ENCODE results near the gene ALDH1A2. TPM values are rescaled to one million over a fixed set of nuclear protein-coding genes. Genes with fewer than 3 reads are reported as not detected.

The ALDH1A2 gene
- total RNA-seq, 1 donor from 2014 or later = 2.9 TPM

- DNase-seq (ENCODE audit: low read depth) = no peak
Observed at GRCh38 chr15:57910672-57911071, 154.8 kb downstream of the ALDH1A2 start.

GRCh38 chr15:57909388-57909787 is 156.1 kb downstream of the ALDH1A2 start:
- DNase-seq (ENCODE audit: low read depth) = no peak

- no peak for DNase-seq (ENCODE audit: low read depth)
Observed at GRCh38 chr15:57903626-57904025, 161.9 kb downstream of the ALDH1A2 start.

Other genes with a start within 250 kb of the ALDH1A2 start
- 0.13 TPM in 1 of 2 replicates, not detected in the other for gene AQP9, start 72.7 kb upstream of the ALDH1A2 start, total RNA-seq